Endodermal cell (in vitro differentiated cells): ENCODE data around the gene HBA2. TPM values are rescaled to one million over a fixed set of nuclear protein-coding genes. Genes with fewer than 3 reads are reported as not detected.
"Not testable (repeated sequence)": the region's sequence is repeated elsewhere in the genome, so short reads cannot be mapped to it uniquely, and the experiment has no call there.

ENCODE experiments used
- DNase-seq: peaks from one replicate; pipeline ENCODE4 v3.0.0-alpha.2; 2017
- H3K27ac ChIP-seq: 2 replicates; pipeline ENCODE4 v1.5.1; 2013; ENCODE audit warnings: mild to moderate bottlenecking, low read depth, low read length, moderate library complexity
- H3K27me3 ChIP-seq: 2 replicates; pipeline ENCODE4 v1.6.1; 2013; ENCODE audit warnings: mild to moderate bottlenecking, low read length, moderate library complexity; ENCODE audit not compliant: insufficient read depth, control insufficient read depth, poor library complexity, severe bottlenecking
- H3K36me3 ChIP-seq: 2 replicates; pipeline ENCODE4 v1.7.0; 2013; ENCODE audit warnings: mild to moderate bottlenecking, low read length, moderate library complexity; ENCODE audit not compliant: control insufficient read depth, insufficient read depth
- H3K4me1 ChIP-seq: one replicate; pipeline ENCODE4 v1.7.0; 2013; ENCODE audit warnings: low read length; ENCODE audit not compliant: control insufficient read depth, insufficient read depth
- H3K4me3 ChIP-seq: 2 replicates; pipeline ENCODE4 v1.5.1; 2013; ENCODE audit warnings: mild to moderate bottlenecking, low read length, moderate library complexity
- H3K9ac ChIP-seq: 2 replicates; pipeline ENCODE4 v1.6.1; 2013; ENCODE audit warnings: mild to moderate bottlenecking, low read length, moderate library complexity; ENCODE audit not compliant: poor library complexity, severe bottlenecking; ENCODE audit errors: extremely low read depth
- H3K9me3 ChIP-seq: 2 replicates; pipeline ENCODE4 v1.6.1; 2013; ENCODE audit warnings: mild to moderate bottlenecking, low read length, moderate library complexity; ENCODE audit not compliant: control insufficient read depth
- H3K27ac Mint-ChIP-seq: 2 replicates; pipeline ENCODE4 v1.8.0; 2020; ENCODE audit warnings: mixed read lengths
- H3K27me3 Mint-ChIP-seq: 2 replicates; pipeline ENCODE4 v1.8.0; 2021; ENCODE audit warnings: mild to moderate bottlenecking, mixed read lengths; ENCODE audit not compliant: insufficient read depth
- H3K36me3 Mint-ChIP-seq: 2 replicates; pipeline ENCODE4 v1.8.0; 2020; ENCODE audit warnings: low read depth, mixed read lengths
- H3K4me1 Mint-ChIP-seq: 2 replicates; pipeline ENCODE4 v1.8.0; 2020; ENCODE audit warnings: mixed read lengths
- H3K4me3 Mint-ChIP-seq: 2 replicates; pipeline ENCODE4 v1.8.0; 2020; ENCODE audit warnings: mild to moderate bottlenecking, moderate library complexity, mixed read lengths
- H3K9me3 Mint-ChIP-seq: 2 replicates; pipeline ENCODE4 v1.8.0; 2020; ENCODE audit warnings: mild to moderate bottlenecking, mixed read lengths
- CTCF ChIP-seq: fragments of 200-600 bp; sonication (generic); conservative IDR thresholded peaks from 2 replicates; pipeline ENCODE4 v1.5.0; 2021; ENCODE audit warnings: antibody characterized with exemption, mild to moderate bottlenecking
- WGBS, 2 experiments: methylation state at CpG; one replicate each; pipeline versions ENCODE4 v1.1.5 to v1.1.7; 2013; ENCODE audit warnings: missing lambda C conversion rate in 2 of 2, mixed read lengths in 1 of 2; ENCODE audit not compliant: insufficient coverage in 1 of 2, insufficient read length in 1 of 2; 5-methylcytosine and 5-hydroxymethylcytosine counted together
- long read RNA-seq, 4 experiments: library from polyadenylated mRNA in 2 of 4; library from RNA in 1 of 4; library from capped mRNA in 1 of 4; stranded (forward) in 3 of 4; unstranded in 1 of 4; transcript quantifications; one replicate each; pipeline ENCODE4 v2.0.0, GENCODE V29; 2020 to 2021; ENCODE audit warnings: inconsistent platforms in 1 of 4
- polyA plus RNA-seq, 2 experiments: library from polyadenylated mRNA; stranded (reverse); fragments of 50-300 nt; gene quantifications; one replicate each; pipeline ENCODE4 v1.2.3, GENCODE V29; 2013
- total RNA-seq, 2 donors: library from RNA; stranded (reverse); fragmentation: NEBNext Ultra II Directional in 1 of 2; extraction: Animal tissue kit (Norgen Biotek cat#: 25700) in 1 of 2; gene quantifications; 2 replicates in 1 of 2; 3 replicates in 1 of 2; pipeline ENCODE4 v1.2.1, GENCODE V29; 2021

The HBA2 gene
- 1 to 10 TPM in 1 of 2 donors, not detected in 1; 1.2 TPM for total RNA-seq
- polyA plus RNA-seq (2013, experiment 1 of 2), result not detected
- not detected for polyA plus RNA-seq (2013, experiment 2 of 2)
- long read RNA-seq, experiment 1, result 0 reads
- long read RNA-seq, experiment 2, result 0 reads
- long read RNA-seq, experiment 3, result 0 reads
- long read RNA-seq, experiment 4, result 0 reads

GRCh38 chr16:172374-172941 lies at the start of gene HBA2:
TSS of gene HBA2 (plus strand) at chr16:172876. CDS start at chr16:172913, 37 bp downstream.
- H3K36me3 ChIP-seq, H3K27ac ChIP-seq, H3K4me3 Mint-ChIP-seq, H3K36me3 Mint-ChIP-seq, H3K9ac ChIP-seq, H3K9me3 Mint-ChIP-seq, H3K9me3 ChIP-seq, DNase-seq, H3K27ac Mint-ChIP-seq, H3K4me1 ChIP-seq, H3K4me3 ChIP-seq: not testable (repeated sequence)
- WGBS, 2 experiments, result no CpG with 5 or more reads among the region's 74 CpGs
- peaks cover 77% of the 10 kb centered on the region for H3K27me3 Mint-ChIP-seq
- H3K4me1 Mint-ChIP-seq, result peaks cover 16% of the 10 kb centered on the region
- peaks cover 83% of the 10 kb centered on the region for H3K27me3 ChIP-seq

- not testable (repeated sequence) for H3K9me3 ChIP-seq, H3K27me3 Mint-ChIP-seq, DNase-seq, H3K4me1 ChIP-seq, H3K9me3 Mint-ChIP-seq, H3K36me3 Mint-ChIP-seq, H3K4me3 ChIP-seq, H3K27me3 ChIP-seq, H3K27ac Mint-ChIP-seq, H3K36me3 ChIP-seq, H3K9ac ChIP-seq, H3K4me3 Mint-ChIP-seq, H3K27ac ChIP-seq, H3K4me1 Mint-ChIP-seq
- whole genome bisulfite sequencing, 2 experiments, result 80 to 85% methylated on average over 6 to 15 of the region's 19 CpGs
Measured at GRCh38 chr16:123558-124350, 48.9 kb upstream of the HBA2 start.

- no peaks in the 10 kb centered on the region for H3K27me3 Mint-ChIP-seq
Measured at GRCh38 chr16:125011-125410, 47.7 kb upstream of the HBA2 start.

More at GRCh38 chr16:125011-125410, 47.7 kb upstream of the HBA2 start:
- Histone ChIP-seq H3K27ac (no peak overlapping the region), H3K9me3 (no peaks in the 10 kb centered on the region), H3K4me1 (no peaks in the 10 kb centered on the region), H3K36me3 (no peaks in the 10 kb centered on the region), H3K9ac (no peak overlapping the region), H3K27me3 (no peaks in the 10 kb centered on the region), H3K4me3 (no peak overlapping the region)
- DNase-seq, result no peak
- Mint-ChIP-seq H3K4me1 (peaks cover 4% of the 10 kb centered on the region), H3K4me3 (no peak overlapping the region), H3K27ac (no peak overlapping the region), H3K9me3 (no peaks in the 10 kb centered on the region), H3K36me3 (peaks cover 3% of the 10 kb centered on the region)
- TF ChIP-seq CTCF, result no peak
- WGBS, 2 experiments, result 86 to 97% methylated on average over 1 to 3 of the region's 3 CpGs
